Amniotic stem cell (primary cell): ENCODE data around the gene OR4D6.
"Not testable (repeated sequence)": the region's sequence is repeated elsewhere in the genome, so short reads cannot be mapped to it uniquely, and the experiment has no call there.

Source experiments
- DNase-seq: peaks from one replicate; lab custom pipeline; 2025; lab: John Stamatoyannopoulos, UW

The OR4D6 gene

DNA sequence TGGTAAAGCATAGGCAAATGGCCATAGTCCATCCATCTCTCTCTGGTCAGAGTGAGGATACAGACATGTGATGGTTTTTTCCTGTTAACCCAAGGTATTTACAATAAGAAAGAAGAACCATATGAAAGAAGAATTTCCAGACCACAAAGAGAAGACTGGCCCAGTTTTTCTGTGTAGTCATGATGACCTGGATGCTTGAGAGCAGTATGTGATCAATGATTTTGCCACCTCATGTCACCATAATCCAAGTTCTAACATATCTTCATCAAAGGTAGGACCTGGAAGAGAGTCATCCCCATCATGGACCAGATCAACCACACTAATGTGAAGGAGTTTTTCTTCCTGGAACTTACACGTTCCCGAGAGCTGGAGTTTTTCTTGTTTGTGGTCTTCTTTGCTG is at the start of gene OR4D6:
TSS of gene OR4D6 (plus strand) at position 301 of the 400 bp plus-strand sequence. CDS start at position 301, 0 bp downstream.
- DNase-seq = no peak

DNA sequence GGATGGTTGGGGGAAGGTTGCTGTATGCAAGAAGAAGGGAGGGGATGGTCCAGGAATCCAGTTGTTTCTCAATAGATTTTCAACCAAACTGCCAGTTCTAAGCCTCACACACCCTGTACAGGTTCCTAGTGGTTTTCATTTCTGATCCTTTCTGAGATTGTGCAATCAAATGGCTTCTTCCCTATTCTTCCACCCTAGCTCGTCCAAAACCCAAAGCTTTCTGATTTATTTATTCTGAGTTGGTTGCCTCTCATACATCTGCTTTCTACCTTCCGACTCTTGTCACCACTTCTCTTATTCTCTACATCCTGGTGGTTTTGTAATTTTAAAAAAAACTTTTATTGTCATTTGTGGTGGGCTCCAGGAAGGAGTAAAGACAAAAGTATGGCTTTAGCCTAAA is 43.1 kb upstream of the OR4D6 start:
- DNase-seq = no peak

GRCh38 chr11:59415111-59415510 is 41.6 kb upstream of the OR4D6 start:
- DNase-seq = no peak

GRCh38 chr11:59416613-59417012 is 40.1 kb upstream of the OR4D6 start:
- no peak for DNase-seq

- no peak for DNase-seq
Measured at GRCh38 chr11:59417023-59417422, 39.7 kb upstream of the OR4D6 start.

DNA sequence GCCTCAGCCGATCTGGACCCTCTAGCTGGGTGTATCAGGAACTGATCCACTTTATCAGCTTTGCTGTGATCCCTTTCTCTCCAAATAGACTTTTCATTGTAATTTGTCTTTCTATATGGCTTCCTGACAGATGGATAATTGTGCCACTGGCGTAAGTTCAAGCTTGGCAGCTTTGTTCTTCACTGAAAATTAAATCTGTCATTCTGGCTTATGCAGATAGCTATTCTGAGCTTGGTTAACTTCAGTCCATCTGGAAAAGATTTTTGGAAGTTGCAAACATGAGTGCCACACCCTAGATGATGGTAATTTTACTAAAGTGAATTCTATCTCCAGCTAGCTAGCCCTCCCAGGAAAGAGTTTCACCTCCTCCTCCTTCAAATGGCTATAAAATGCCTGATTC is 38.6 kb upstream of the OR4D6 start:
- no peak for DNase-seq

- no peak for DNase-seq
Measured at GRCh38 chr11:59423835-59424234, 32.9 kb upstream of the OR4D6 start.

DNA sequence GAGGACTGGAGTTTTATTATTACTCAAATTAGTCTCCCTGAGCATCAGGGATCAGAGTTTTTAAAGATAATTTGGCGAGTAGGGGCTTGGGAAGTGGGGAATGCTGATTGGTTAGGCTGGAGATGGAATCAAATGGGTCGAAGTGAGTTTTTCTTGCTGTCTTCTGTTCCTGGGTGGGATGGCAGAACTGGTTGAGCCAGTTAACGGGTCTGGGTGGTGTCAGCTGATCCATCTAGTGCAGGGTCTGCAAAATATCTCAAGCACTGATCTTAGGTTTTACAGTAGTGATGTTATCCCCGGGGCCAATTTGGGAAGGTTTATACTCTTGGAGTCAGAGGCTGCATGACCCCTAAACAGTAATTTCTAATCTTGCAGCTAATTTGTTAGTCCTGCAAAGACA is 31.6 kb upstream of the OR4D6 start:
- DNase-seq = no peak

DNA sequence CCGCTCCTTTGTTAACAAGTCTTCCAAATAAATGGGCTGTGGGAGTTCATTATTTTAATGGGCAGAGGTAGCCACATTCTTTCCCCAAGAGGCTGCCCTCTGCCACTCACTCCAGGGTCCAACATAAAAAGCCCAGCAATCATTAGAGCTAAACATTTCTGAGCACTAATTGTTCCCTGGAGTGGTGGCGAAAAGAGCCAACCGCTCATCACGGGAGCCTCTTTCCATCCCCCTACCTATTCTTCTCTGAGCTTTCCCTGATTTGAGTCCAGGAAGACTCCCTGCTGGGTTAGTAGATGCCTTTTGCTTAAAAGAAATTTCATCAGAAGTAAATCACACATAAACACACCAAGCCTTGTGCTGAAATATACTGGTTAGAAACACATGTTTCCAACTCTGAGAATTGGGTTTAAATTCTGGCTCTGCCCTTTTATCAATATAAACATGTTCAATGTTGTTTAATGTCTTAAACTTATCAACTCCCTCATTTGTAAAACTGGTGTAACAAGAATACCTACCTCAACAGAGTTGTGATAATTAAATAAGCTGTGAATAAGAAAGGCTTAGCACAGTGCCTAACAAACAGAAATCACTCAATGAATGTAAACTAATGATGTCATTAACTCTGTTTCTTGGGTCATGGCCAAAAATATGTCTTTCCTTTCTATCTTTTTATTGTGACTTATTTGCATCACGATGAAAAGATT is 30.2 kb upstream of the OR4D6 start, which contains the start of gene OR5A2:
TSS of gene OR5A2 (minus strand) at position 53 of the 707 bp plus-strand sequence. CDS start 3,460 bp downstream, outside the sequence.
- no peak for DNase-seq

DNA sequence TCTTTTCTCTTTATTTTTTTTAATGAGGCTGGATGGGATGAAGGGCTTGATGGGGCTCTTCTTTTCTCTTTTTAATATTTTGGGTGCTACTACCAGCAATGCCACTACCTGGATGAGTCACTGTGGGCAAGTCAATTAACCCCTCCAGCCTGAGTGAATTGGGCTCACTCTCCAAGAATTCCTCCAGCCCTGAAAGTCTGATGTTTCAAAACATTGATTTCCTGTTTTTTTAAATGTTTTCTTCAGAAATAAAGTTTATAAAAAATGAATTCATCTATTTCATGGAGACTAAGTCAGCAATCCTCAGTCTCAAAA is 29.7 kb upstream of the OR4D6 start:
- no peak for DNase-seq

- no peak for DNase-seq
Measured at GRCh38 chr11:59429924-59430516, 26.7 kb upstream of the OR4D6 start.

DNA sequence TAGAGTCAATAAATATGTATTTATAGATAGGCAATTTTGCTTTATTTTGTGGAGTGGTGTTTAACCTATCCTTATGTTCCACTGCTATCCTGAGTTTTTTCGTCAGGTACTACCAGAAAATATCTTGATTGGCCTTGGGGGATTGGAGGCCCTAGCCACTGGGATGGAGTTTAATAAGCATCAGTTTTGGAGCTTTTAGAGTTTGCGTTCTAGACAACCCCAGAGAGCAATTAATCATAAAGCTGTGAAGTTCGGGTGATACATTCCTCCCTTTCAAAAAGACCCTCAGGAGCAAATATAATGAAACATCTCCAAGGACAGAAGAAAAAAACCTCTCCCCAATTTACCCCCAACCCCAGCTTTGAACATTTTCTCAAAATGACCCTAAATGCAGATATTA is 20.6 kb upstream of the OR4D6 start, which contains the start of gene OR5A1:
TSS of gene OR5A1 (plus strand) at position 301 of the 400 bp plus-strand sequence. CDS start 6,700 bp downstream, outside the sequence.
- no peak for DNase-seq

- no peak for DNase-seq
Measured at GRCh38 chr11:59437770-59438169, 19.0 kb upstream of the OR4D6 start.

DNA sequence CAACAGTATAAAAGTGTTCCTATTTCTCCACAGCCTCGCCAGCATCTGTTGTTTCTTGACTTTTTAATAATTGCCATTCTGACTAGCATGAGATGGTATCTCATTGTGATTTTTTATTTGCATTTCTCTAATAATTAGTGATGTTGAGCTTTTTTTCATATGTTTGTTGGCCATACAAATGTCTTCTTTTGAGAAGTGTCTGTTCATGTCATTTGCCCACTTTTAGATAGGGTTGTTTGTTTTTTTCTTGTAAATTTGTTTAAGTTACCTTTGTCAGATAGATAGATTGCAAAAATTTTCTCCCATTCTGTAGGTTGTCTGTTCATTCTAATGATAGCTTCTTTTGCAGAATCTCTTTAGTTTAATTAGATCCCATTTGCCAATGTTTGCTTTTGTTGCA is 11.1 kb upstream of the OR4D6 start:
- DNase-seq = not testable (repeated sequence)

- no peak for DNase-seq
Measured at GRCh38 chr11:59448484-59448883, 8.3 kb upstream of the OR4D6 start.

DNA sequence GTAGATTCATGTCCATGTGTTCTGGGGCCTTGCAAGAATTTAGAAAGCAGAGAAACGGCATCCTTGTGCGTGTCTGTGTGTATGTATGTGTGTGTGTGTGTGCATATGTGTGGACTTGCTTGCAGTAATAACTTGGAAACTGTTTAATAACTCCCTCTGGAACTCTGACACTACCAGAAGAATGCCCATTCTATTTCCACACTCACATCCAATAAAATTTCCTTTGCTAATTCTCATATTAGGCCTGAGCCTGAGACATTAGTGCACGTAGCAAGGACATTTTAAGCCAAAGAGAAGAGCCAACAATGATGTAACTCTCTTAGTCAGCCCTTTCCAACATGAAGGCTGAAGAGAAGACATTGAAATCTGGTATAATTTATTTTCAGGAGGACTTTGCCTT is 3.2 kb downstream of the OR4D6 start:
- DNase-seq = no peak

DNA sequence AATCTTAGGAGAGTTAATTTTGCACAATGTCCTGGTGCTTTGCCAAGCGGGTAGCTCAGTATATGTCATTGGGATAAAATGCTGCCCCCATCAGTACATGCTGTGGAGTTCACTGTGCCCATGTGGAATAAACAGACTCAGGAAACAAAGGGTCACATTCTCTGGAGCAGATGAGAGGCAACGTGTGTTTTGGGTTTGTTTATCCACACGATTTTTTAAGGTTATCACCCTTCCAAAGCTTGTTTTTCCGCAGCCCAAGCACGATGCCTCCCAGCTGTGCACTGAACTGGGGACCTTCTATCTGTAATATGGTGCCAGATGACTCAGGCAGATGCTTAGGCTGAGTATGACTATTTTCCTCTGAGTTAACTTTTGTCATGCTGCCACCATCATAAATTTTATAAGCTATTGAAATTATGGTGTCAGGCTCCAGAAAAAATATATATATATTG is 6.5 kb downstream of the OR4D6 start:
- DNase-seq = no peak

DNA sequence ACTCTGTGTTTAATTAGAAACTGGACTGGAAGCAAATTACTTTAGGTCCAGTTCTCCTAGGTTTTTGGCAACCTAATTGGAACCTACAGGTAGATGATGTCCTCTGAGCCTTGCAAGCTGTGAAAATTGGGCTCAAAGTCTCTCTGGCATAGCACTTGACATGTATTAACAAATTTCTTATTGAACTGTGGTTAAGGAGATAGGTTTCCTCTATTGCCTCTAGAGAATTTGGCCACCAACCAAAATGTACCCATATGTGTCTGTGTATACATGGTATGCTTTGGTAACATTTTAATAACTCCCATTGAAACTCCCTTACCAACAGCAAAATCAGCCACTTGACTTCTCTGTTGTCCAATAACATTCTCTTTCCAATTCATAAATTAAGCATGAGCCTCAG is 16.3 kb downstream of the OR4D6 start, which contains the start of gene OR4D10:
TSS of gene OR4D10 (plus strand) at position 301 of the 400 bp plus-strand sequence. CDS start 4,115 bp downstream, outside the sequence.
- no peak for DNase-seq

GRCh38 chr11:59475176-59475575 is 18.4 kb downstream of the OR4D6 start:
- no peak for DNase-seq

DNA sequence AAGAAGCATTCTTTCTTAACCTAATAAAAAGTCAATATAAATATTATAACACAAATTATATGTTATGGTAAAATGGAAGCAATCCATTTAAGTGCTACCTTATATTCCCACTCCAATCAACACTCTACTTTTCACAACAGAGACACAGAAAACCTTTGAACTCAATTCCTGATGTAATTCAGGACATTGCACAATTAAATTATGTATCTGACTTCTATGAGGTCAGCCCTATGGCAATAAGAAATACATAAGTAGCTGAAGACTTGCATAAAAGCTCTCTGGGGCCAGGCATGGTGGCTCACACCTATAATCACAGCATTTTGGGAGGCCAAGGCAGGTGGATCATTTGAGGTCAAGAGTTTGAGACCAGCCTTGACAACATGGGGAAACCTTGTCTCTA is 23.1 kb downstream of the OR4D6 start:
- DNase-seq = no peak

DNA sequence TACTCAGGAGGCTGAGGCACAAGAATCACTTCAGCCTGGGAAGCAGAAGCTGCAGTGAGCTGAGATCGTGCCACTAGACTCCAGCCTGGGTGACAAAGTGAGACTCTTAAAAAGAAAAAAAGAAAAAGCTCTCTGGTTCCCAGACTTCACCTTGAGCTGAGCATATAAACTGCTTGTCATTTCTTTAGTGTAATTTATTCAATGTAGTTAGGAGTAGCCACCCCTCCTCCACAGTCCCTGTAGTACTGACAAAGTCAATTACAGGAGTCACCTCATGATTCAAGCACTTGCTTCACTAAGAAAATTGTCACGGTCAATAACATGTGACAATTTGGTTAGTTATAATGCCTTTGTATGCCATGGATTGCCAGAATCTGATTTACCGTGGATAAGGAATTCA is 23.6 kb downstream of the OR4D6 start:
- DNase-seq = no peak

GRCh38 chr11:59501931-59502330 is 45.2 kb downstream of the OR4D6 start:
- no peak for DNase-seq

GRCh38 chr11:59503276-59503675 is 46.5 kb downstream of the OR4D6 start, which contains the start of gene OR4D11:
Gene OR4D11, plus strand, starts transcription at chr11:59503576. Its CDS starts 0 bp downstream, at chr11:59503576.
- no peak for DNase-seq
